BJ (cell line): Measurements from ENCODE around the gene RPS6KL1. TPM values are rescaled to one million over a fixed set of nuclear protein-coding genes. Genes with fewer than 3 reads are reported as not detected.

Experiments
- CTCF ChIA-PET: fragments of 350-600 bp; formaldehyde crosslinking; extraction: SDS; loops from one replicate; lab custom pipeline; 2021; ENCODE audit warnings: antibody characterized with exemption, inconsistent platforms; lab: Yijun Ruan, JAX
- POLR2A ChIA-PET: fragments of 300-600 bp; sonication (Branson Sonifier 250); formaldehyde crosslinking; extraction: SDS; loops from one replicate; lab custom pipeline; 2021; ENCODE audit warnings: antibody characterized with exemption; lab: Charles Lee
- DNase-seq: peaks from one replicate; pipeline ENCODE4 v3.0.0-alpha.2; 2011; ENCODE audit warnings: low read depth
- H3K27me3 ChIP-seq: 2 replicates; pipeline ENCODE4 v1.6.0; 2011; ENCODE audit warnings: low read length; ENCODE audit not compliant: control insufficient read depth, insufficient read depth
- H3K36me3 ChIP-seq: 2 replicates; pipeline ENCODE4 v1.5.1; 2011; ENCODE audit warnings: low read length; ENCODE audit not compliant: control insufficient read depth, insufficient read depth
- H3K4me3 ChIP-seq: 2 replicates; pipeline ENCODE4 v1.5.1; 2011; ENCODE audit warnings: low read depth, mild to moderate bottlenecking, control low read depth, low read length
- polyA plus RNA-seq: library from polyadenylated mRNA; depleted of rRNA; stranded (reverse); fragments of >200 nt; gene quantifications from 2 replicates; pipeline ENCODE4 v1.2.3, GENCODE V29; 2011
- TF ChIP-seq, protein P1 (sequence below): IDR thresholded peaks from 2 replicates; pipeline ENCODE4 v1.5.1; 2011; ENCODE audit warnings: low read depth, mild to moderate bottlenecking, control low read depth, inconsistent platforms, low read length, moderate library complexity; ENCODE audit not compliant: insufficient read depth

The RPS6KL1 gene
- polyA plus RNA-seq, 1 experiment: 2.8 TPM

DNA sequence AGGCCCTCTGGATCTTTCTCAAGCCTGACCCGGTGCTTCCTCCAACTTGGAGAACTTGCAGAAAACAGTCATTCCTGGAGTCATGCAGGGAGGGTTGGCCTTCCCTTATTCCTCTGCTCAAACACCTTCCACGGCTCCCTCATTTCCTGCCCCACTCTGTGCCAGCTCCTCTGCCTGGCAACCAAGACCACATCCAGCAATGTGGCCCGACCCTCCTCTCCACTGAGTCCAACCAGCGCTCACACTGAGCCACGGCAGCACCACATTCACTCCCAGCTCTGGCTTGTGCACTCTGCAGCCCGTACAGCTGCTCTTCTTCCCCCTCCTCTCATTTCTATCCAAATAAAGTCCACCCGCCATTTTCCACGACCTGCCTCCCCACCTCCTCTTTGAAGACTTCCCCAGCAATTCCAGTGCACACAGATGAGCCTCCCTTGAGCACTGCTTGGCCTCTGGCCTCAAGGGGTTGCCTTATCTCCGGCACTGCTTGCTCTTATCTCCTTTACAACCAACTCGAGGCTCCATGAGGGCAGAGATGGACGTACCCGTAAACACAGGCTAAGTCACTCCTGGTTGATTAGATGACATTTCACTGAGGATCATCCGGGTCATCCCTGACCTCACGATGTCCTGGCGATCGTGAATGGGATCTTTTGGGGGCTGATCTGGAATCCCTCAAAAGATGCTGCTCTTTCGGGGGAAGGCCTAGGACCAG, 27.0 kb upstream of the RPS6KL1 start:
- Histone ChIP-seq H3K36me3 (peaks cover 6% of the 10 kb centered on the region), H3K4me3 (no peak overlapping the region), H3K27me3 (no peaks in the 10 kb centered on the region; the same call in 1 of the 2 replicates)
- TF ChIP-seq, protein P1, sequence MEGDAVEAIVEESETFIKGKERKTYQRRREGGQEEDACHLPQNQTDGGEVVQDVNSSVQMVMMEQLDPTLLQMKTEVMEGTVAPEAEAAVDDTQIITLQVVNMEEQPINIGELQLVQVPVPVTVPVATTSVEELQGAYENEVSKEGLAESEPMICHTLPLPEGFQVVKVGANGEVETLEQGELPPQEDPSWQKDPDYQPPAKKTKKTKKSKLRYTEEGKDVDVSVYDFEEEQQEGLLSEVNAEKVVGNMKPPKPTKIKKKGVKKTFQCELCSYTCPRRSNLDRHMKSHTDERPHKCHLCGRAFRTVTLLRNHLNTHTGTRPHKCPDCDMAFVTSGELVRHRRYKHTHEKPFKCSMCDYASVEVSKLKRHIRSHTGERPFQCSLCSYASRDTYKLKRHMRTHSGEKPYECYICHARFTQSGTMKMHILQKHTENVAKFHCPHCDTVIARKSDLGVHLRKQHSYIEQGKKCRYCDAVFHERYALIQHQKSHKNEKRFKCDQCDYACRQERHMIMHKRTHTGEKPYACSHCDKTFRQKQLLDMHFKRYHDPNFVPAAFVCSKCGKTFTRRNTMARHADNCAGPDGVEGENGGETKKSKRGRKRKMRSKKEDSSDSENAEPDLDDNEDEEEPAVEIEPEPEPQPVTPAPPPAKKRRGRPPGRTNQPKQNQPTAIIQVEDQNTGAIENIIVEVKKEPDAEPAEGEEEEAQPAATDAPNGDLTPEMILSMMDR: no peak
- DNase-seq: no peak
- ChIA-PET CTCF (interaction anchor here (0.8 to 6.6 kb wide), 2 partner anchors 10 to 139 kb away, joined by 3 to 105 read pairs; no protein-coding TSS in a partner anchor), POLR2A (interaction anchor here (0.8 kb wide), 1 partner anchor 39 kb away, joined by 3 read pairs; no protein-coding TSS in a partner anchor)

DNA sequence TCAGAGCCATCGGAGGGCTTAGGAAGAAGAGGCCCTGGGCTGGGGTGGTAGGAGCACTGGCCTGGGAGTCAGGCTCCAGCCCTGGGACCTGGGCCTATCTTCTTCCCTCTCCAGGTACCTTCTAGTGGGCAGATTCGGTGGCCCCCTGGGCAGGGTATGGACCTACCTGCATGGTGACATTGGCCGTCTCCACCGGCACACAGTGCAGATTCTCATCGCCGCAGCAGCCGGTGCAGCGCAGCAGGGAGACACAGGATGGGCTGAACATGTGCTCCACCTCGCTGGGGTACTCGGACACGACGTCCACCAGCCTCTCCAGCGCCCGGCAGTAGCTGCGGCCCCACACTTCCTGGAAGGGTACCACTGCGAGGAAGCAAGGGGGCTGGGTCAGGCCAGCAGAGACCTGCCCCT, 26.1 kb upstream of the RPS6KL1 start:
- ChIA-PET CTCF (interaction anchor here (0.8 to 6.6 kb wide), 3 partner anchors 11 to 140 kb away, joined by 3 to 105 read pairs (median 25); no protein-coding TSS in a partner anchor), POLR2A (interaction anchor here (0.8 kb wide), 1 partner anchor 39 kb away, joined by 3 read pairs; no protein-coding TSS in a partner anchor)
- Histone ChIP-seq H3K36me3 (peaks cover 6% of the 10 kb centered on the region), H3K27me3 (no peaks in the 10 kb centered on the region; the same call in 1 of the 2 replicates), H3K4me3 (no peak overlapping the region)
- TF ChIP-seq, protein P1: no peak
- DNase-seq: no peak

DNA sequence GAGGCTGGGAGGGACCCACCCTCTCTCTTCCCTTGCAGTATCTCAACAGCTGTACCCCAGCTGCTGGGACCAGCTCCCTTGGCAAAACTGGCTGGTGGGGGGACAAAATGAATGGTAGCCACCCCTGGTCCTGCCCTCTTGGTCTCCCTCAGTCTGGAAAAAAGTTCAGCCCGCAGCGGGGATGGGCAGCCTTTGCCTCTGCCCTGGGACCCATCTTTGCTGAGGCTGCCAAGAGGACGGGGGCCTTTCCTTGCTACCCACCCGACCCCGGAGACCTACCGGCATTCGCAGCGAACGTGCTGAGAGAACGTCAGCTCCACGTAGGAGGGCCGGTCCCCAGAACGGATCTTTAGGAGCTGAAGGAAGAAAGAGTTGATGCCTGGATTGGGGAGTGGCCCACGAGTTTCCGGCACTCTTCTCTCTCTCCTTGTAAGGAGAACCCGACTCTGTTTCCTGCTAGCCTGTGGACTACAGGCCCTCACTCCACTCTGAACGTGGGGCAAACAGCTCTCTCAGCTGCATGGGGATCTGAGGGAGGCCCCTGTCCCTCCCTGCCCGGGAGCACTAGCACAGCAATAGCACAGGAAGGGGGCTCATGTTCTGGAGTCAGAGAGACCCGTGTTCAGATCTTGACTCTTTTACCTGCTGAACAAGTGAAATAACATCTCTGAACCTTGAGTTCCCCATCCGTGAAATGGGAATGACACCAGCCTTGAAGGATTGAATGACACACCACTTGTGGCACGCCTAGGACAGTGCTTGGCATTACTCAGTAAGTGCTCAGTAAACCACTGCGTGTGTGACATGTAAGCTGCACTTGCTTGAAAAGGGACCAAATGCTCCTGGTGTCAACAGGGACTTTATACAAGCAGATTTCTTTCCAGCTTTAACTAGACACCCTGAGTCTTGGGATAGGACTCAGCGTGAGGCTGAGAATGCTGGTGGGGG, 25.4 kb upstream of the RPS6KL1 start:
- DNase-seq: no peak
- POLR2A ChIA-PET: no interaction called here
- CTCF ChIA-PET: interaction anchor here (1.1 to 6.6 kb wide), 6 partner anchors 16 to 140 kb away, joined by 4 to 105 read pairs (median 10); no protein-coding TSS in a partner anchor

DNA sequence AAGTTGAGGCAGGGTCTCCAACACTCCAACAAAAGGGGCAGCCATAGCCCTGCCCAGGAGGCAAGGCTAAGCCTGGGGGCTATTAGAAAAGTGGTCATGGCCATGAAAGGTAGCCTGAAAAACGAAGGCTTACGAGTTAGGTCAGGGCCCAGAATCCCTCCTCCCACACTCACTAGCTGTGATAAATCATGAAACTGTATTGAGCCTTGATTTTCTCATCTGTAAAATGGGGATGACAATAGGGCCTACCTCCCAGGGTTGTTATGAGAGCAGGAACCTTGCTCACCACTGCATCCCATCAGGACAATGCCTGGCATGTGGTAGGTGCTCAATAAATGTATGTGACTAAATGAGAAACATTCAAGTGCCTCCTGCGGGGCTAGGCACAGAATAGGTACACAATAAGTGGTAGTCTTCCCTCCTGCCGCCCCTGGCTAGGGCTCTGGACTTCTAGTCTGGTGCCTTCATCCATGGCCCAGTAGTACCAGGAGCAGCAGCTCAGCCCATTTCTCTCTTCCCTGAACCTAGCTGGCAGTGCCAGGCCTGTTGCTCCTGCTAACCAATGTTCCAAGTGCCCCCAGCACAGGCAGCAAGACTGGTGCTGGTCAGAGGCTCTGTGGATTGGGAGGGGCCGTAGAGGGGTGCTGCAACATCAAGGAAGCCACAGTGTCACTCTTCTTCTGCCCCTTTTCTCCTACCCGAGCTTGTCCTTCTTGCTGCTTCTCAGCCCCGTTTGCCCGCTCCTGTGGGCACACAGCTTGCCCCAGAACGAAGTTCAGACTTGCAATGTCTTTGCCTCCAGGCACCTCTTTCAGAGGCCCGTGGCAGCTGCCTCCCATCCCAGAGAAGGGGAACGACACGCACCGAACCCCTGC, 24.5 kb upstream of the RPS6KL1 start:
- DNase-seq: no peak
- no peaks in the 10 kb centered on the region; the same call in 1 of the 2 replicates for H3K27me3 ChIP-seq
- H3K4me3 ChIP-seq: no peak overlapping the region; the same call in 1 of the 2 replicates
- TF ChIP-seq, protein P1: no peak
- ChIA-PET CTCF (interaction anchor here (0.6 to 6.6 kb wide), 17 partner anchors 12 to 147 kb away, joined by 3 to 105 read pairs (median 6); partner anchors contain the start of genes ACYP1 and RPS6KL1), POLR2A (no interaction called here)
- peaks cover 6% of the 10 kb centered on the region for H3K36me3 ChIP-seq

More for the DNA sequence above, 25.4 kb upstream of the RPS6KL1 start:
- Histone ChIP-seq H3K27me3 (no peaks in the 10 kb centered on the region; the same call in 1 of the 2 replicates), H3K36me3 (peaks cover 6% of the 10 kb centered on the region), H3K4me3 (no peak overlapping the region; the same call in 1 of the 2 replicates)
- TF ChIP-seq, protein P1: no peak
